Activated CD8-positive, alpha-beta T cell treated with anti-CD3 and anti-CD28 coated beads for 36 hours (primary cell): ENCODE data around the gene DCUN1D2. TPM values are rescaled to one million over a fixed set of nuclear protein-coding genes. Genes with fewer than 3 reads are reported as not detected.

Source experiments
- ATAC-seq: fragments of 200-7000 bp; cut with Tn5 transposase; one replicate; pipeline ENCODE4 v1.10.0; 2021; ENCODE audit warnings: mild to moderate bottlenecking, moderate library complexity
- CTCF ChIA-PET: fragments of 350-600 bp; sonication (Branson Sonifier 250); formaldehyde crosslinking; loops from one replicate; lab custom pipeline; 2021; ENCODE audit warnings: antibody characterized with exemption; lab: Charles Lee
- POLR2A ChIA-PET: fragments of 350-600 bp; sonication (Branson Sonifier 250); formaldehyde crosslinking; loops from one replicate; lab custom pipeline; 2021; ENCODE audit warnings: antibody characterized with exemption; lab: Charles Lee
- DNase-seq: peaks from one replicate; pipeline ENCODE4 v3.0.0-alpha.2; 2020
- H3K27ac Mint-ChIP-seq: one replicate; pipeline ENCODE4 v1.8.0; 2021; ENCODE audit warnings: mild to moderate bottlenecking, mixed read lengths
- H3K27me3 Mint-ChIP-seq: one replicate; pipeline ENCODE4 v1.8.0; 2021; ENCODE audit warnings: mixed read lengths
- H3K36me3 Mint-ChIP-seq: one replicate; pipeline ENCODE4 v1.8.0; 2021; ENCODE audit warnings: low read depth, mixed read lengths
- H3K4me1 Mint-ChIP-seq: one replicate; pipeline ENCODE4 v1.8.0; 2021; ENCODE audit warnings: low read depth, mixed read lengths
- H3K4me3 Mint-ChIP-seq: one replicate; pipeline ENCODE4 v1.8.0; 2021; ENCODE audit warnings: mild to moderate bottlenecking, moderate library complexity, mixed read lengths
- H3K9me3 Mint-ChIP-seq: one replicate; pipeline ENCODE4 v1.8.0; 2021; ENCODE audit warnings: mixed read lengths
- intact Hi-C: fragments of 100-400 bp; cut with micrococcal nuclease; formaldehyde crosslinking; loops from one replicate; pipeline ENCODE4 v1.10.0; 2022
- total RNA-seq, 2 experiments: library from RNA; stranded (reverse); gene quantifications; one replicate each; pipeline ENCODE4 v1.2.3, GENCODE V29; 2021
- TF ChIP-seq, protein P1 (sequence below): fragments of 200-600 bp; IDR thresholded peaks from one replicate; pipeline ENCODE4 v1.8.0; 2022; ENCODE audit warnings: antibody characterized with exemption, mild to moderate bottlenecking

Gene DCUN1D2
- total RNA-seq, result 10 to 100 TPM; 13.4 to 14.7 TPM

DNA sequence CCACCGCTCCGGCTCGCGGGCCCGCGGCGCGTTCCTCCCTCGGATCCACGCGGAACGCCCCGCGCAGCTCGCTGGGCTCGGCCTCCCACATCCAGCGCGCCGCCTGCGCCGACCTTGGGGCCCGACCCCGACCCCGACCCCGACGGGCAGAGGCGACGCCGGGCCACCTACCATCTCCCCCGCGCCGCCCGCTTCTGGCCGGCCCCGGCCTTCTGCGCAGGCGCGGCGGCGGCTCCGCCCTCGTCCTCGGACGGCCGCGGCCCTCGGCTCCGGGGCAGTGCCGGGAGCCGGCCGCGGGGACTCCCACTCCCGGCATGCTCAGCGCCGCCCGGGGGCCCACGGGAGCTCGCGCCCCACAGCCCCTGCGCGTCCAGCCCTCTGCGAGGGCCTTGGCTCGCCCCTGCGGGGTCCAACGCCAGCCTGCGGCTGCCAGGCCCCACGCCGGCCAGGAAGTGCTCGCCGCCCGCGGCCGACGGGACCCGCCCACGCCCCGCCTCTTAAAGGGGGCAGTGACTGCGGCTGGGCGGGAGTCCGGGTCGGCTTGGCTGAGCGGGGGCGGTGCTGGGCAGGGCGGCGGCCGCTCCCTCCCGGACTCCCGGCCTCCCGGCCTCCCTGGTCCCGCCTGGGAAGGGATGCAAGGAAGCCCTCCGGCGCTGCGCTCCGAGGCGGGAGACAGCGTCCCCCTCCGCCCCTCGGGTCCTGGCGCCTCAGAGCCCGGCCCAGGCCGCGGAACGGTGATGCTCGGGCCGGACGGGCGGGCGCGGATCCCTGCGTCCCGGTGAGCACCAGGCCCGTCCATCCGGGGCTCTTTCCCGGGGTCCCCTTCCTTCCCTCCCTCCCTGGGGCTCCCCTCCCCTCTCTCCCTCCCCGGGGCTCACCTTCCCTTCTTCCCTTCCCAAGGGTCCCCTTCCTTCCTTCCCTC is at the start of gene DCUN1D2:
Gene DCUN1D2 (minus strand): TSS at position 216 of the 922 bp plus-strand sequence. CDS start 42 bp downstream, at position 174.
- H3K4me1 Mint-ChIP-seq, result peaks cover 60% of the 10 kb centered on the region
- H3K27ac Mint-ChIP-seq, result peak within 1 kb of the TSS; percentile 89
- ChIA-PET CTCF (interaction anchor here (1.5 kb wide), 1 partner anchor 72 kb away, joined by 4 read pairs; no protein-coding TSS in a partner anchor), POLR2A (interaction anchor here (2.6 kb wide), 1 partner anchor 95 kb away, joined by 8 read pairs; no protein-coding TSS in a partner anchor)
- H3K4me3 Mint-ChIP-seq, result peak within 1 kb of the TSS; percentile 89
- DNase-seq, result peak; percentile 77
- intact Hi-C loops, result no loop called here
- no peaks in the 10 kb centered on the region for H3K27me3 Mint-ChIP-seq
- TF ChIP-seq, protein P1, sequence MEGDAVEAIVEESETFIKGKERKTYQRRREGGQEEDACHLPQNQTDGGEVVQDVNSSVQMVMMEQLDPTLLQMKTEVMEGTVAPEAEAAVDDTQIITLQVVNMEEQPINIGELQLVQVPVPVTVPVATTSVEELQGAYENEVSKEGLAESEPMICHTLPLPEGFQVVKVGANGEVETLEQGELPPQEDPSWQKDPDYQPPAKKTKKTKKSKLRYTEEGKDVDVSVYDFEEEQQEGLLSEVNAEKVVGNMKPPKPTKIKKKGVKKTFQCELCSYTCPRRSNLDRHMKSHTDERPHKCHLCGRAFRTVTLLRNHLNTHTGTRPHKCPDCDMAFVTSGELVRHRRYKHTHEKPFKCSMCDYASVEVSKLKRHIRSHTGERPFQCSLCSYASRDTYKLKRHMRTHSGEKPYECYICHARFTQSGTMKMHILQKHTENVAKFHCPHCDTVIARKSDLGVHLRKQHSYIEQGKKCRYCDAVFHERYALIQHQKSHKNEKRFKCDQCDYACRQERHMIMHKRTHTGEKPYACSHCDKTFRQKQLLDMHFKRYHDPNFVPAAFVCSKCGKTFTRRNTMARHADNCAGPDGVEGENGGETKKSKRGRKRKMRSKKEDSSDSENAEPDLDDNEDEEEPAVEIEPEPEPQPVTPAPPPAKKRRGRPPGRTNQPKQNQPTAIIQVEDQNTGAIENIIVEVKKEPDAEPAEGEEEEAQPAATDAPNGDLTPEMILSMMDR, result no peak
- no peaks in the 10 kb centered on the region for H3K9me3 Mint-ChIP-seq
- ATAC-seq, result peak; percentile 78
- peaks cover 4% of the 10 kb centered on the region for H3K36me3 Mint-ChIP-seq

DNA sequence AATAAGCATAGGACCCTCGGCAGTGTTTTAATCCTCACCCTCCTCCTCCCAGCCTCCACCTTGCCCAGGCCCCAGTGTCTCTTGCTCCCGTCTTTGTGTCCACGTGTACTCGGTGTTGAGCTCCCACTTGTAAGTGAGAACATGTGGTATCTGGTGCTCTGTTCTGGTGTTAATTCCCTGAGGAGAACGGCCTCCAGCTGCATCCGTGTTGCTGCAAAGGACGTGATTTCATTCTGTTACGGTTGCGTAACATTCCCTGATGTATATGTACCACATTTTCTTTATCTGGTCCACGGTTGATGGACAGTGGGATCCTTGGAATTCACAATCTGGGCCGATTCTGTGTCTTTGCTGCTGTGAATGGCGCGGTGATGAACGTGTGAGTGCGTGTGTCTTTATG is 49.3 kb upstream of the DCUN1D2 start:
- Mint-ChIP-seq H3K4me3 (no peak overlapping the region), H3K36me3 (peaks cover 14% of the 10 kb centered on the region), H3K9me3 (peaks cover 4% of the 10 kb centered on the region), H3K27me3 (no peaks in the 10 kb centered on the region), H3K27ac (no peak overlapping the region), H3K4me1 (peaks cover 5% of the 10 kb centered on the region)
- POLR2A ChIA-PET, result no interaction called here
- CTCF ChIA-PET, result no interaction called here
- DNase-seq, result no peak
- TF ChIP-seq, protein P1, result no peak
- intact Hi-C loops, result no loop called here
- ATAC-seq, result no peak

DNA sequence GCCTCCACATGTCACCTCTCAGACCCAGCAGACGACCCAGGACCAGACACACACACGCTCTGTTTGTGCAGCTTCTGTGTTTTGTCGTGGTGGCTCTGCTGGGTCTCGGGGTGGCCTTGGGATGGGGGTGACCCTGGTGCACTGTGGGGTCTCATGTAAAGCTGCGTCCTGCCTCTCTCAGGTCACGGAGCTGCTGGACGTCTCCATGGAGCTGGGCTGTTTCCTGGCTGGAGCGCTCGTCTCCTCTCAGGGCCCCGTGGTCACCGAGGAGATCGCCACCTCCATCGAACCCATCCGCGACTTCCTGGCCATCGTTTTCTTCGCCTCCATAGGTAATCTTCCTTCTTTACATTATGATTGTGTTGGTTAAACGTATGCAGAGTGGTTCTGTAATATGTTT is 48.7 kb upstream of the DCUN1D2 start:
- ChIA-PET POLR2A (no interaction called here), CTCF (no interaction called here)

DNA sequence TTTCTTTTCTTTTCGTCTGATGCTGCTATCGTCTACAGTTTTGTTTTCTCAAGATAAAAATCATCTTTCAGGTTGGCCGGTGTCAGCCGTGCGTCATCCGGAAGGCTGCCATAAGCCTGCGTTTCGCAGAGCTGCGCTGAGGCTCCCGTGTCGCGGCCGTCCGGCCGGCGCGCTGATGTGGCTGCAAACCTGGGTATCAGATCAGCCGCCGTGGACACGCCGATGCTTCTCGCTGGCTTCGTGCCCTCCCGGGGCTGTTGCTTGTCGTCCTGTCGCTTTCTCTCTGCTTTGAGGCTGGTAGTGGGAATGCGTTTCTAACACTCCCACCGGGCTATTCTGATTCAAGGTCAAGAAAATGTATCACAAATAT is 48.2 kb upstream of the DCUN1D2 start:
- POLR2A ChIA-PET, result no interaction called here
- peaks cover 14% of the 10 kb centered on the region for H3K36me3 Mint-ChIP-seq

More for the DNA sequence above, 48.7 kb upstream of the DCUN1D2 start:
- DNase-seq (no peak), ATAC-seq (no peak)
- intact Hi-C loops, result no loop called here
- TF ChIP-seq, protein P1, result no peak
- Mint-ChIP-seq H3K4me1 (peaks cover 5% of the 10 kb centered on the region), H3K27me3 (no peaks in the 10 kb centered on the region), H3K36me3 (peaks cover 14% of the 10 kb centered on the region), H3K4me3 (no peak overlapping the region), H3K9me3 (peaks cover 4% of the 10 kb centered on the region), H3K27ac (no peak overlapping the region)

More for the DNA sequence above, 48.2 kb upstream of the DCUN1D2 start:
- DNase-seq (no peak), ATAC-seq (no peak)
- intact Hi-C loops, result no loop called here
- Mint-ChIP-seq H3K4me3 (no peak overlapping the region), H3K27ac (no peak overlapping the region), H3K4me1 (peaks cover 3% of the 10 kb centered on the region), H3K9me3 (peaks cover 4% of the 10 kb centered on the region), H3K27me3 (no peaks in the 10 kb centered on the region)
- TF ChIP-seq, protein P1, result no peak
- CTCF ChIA-PET, result no interaction called here
